HTERT RPE-1 (cell line): ENCODE measurements around the gene CIITA.
"Not testable (repeated sequence)": the region's sequence is repeated elsewhere in the genome, so short reads cannot be mapped to it uniquely, and the experiment has no call there.

ENCODE experiments used
- in situ Hi-C: fragments of 300-500 bp; cut with MboI; formaldehyde crosslinking; loops from 4 replicates; pipeline ENCODE4 v1.14.3; 2020; ENCODE audit warnings: low sequenced_read_pairs

The CIITA gene

GRCh38 chr16:10919003-10919351 is 42.0 kb downstream of the CIITA start:
- in situ Hi-C loops, result no loop called here

- in situ Hi-C loops, result no loop called here
These were observed 43.9 kb downstream of the CIITA start for GRCh38 chr16:10920726-10921427.

GRCh38 chr16:10921536-10922327 is 44.7 kb downstream of the CIITA start:
- in situ Hi-C loops, result no loop called here

- in situ Hi-C loops, result no loop called here
These were observed 45.5 kb downstream of the CIITA start for GRCh38 chr16:10922328-10923145.

- in situ Hi-C loops, result no loop called here
These were observed 46.2 kb downstream of the CIITA start for GRCh38 chr16:10923146-10923649.

- in situ Hi-C loops, result no loop called here
These were observed 46.7 kb downstream of the CIITA start for GRCh38 chr16:10923650-10924214.

- in situ Hi-C loops, result not testable (repeated sequence)
These were observed 48.3 kb downstream of the CIITA start for GRCh38 chr16:10925285-10925684.

GRCh38 chr16:10926094-10926493 is 49.1 kb downstream of the CIITA start:
- in situ Hi-C loops, result no loop called here

- in situ Hi-C loops, result no loop called here
These were observed 49.9 kb downstream of the CIITA start for GRCh38 chr16:10926867-10927266.

- in situ Hi-C loops, result no loop called here
These were observed 50.6 kb downstream of the CIITA start for GRCh38 chr16:10927497-10928112.

- in situ Hi-C loops, result not testable (repeated sequence)
These were observed 52.1 kb downstream of the CIITA start for GRCh38 chr16:10929097-10929496.

GRCh38 chr16:10929853-10930754 is 53.1 kb downstream of the CIITA start:
- in situ Hi-C loops, result no loop called here

GRCh38 chr16:10930755-10931093 is 53.7 kb downstream of the CIITA start:
- in situ Hi-C loops, result no loop called here

- in situ Hi-C loops, result no loop called here
These were observed 54.1 kb downstream of the CIITA start for GRCh38 chr16:10931134-10931533.

- in situ Hi-C loops, result no loop called here
These were observed 55.1 kb downstream of the CIITA start for GRCh38 chr16:10931977-10932632.

- in situ Hi-C loops, result no loop called here
These were observed 56.1 kb downstream of the CIITA start for GRCh38 chr16:10932959-10933710.

- in situ Hi-C loops, result no loop called here
These were observed 56.9 kb downstream of the CIITA start for GRCh38 chr16:10933865-10934264.

- in situ Hi-C loops, result no loop called here
These were observed 57.5 kb downstream of the CIITA start for GRCh38 chr16:10934325-10935107.
